HG02943 (cell line): ENCODE data around the gene GRIN2A.

Source experiments
- ATAC-seq: cut with Tn5 transposase; IDR thresholded peaks from one replicate; pipeline ENCODE4 v1.9.1; 2021; ENCODE audit warnings: mild to moderate bottlenecking, low read depth, moderate library complexity; ENCODE audit not compliant: unreplicated experiment

Gene GRIN2A

GRCh38 chr16:9980981-9981380 is 201.2 kb downstream of the GRIN2A start:
- ATAC-seq: no peak

- ATAC-seq: no peak
Measured at GRCh38 chr16:9978160-9978725, 204.0 kb downstream of the GRIN2A start.

- ATAC-seq: no peak
Measured at GRCh38 chr16:9977333-9977897, 204.8 kb downstream of the GRIN2A start.

GRCh38 chr16:9976601-9977000 is 205.6 kb downstream of the GRIN2A start:
- ATAC-seq: no peak

GRCh38 chr16:9971907-9972306 is 210.3 kb downstream of the GRIN2A start:
- no peak for ATAC-seq

- ATAC-seq: no peak
Measured at GRCh38 chr16:9970796-9971195, 211.4 kb downstream of the GRIN2A start.

- no peak for ATAC-seq
Measured at GRCh38 chr16:9970244-9970643, 212.0 kb downstream of the GRIN2A start.

GRCh38 chr16:9969580-9969979 is 212.6 kb downstream of the GRIN2A start:
- no peak for ATAC-seq

- no peak for ATAC-seq
Measured at GRCh38 chr16:9966569-9967157, 215.6 kb downstream of the GRIN2A start.

- no peak for ATAC-seq
Measured at GRCh38 chr16:9965079-9965478, 217.1 kb downstream of the GRIN2A start.

GRCh38 chr16:9964426-9964825 is 217.8 kb downstream of the GRIN2A start:
- no peak for ATAC-seq

- no peak for ATAC-seq
Measured at GRCh38 chr16:9957433-9957832, 224.8 kb downstream of the GRIN2A start.

GRCh38 chr16:9957002-9957401 is 225.2 kb downstream of the GRIN2A start:
- no peak for ATAC-seq

- no peak for ATAC-seq
Measured at GRCh38 chr16:9955677-9956076, 226.6 kb downstream of the GRIN2A start.

- ATAC-seq: no peak
Measured at GRCh38 chr16:9953908-9954570, 228.2 kb downstream of the GRIN2A start.

- no peak for ATAC-seq
Measured at GRCh38 chr16:9950658-9951057, 231.6 kb downstream of the GRIN2A start.

- ATAC-seq: no peak
Measured at GRCh38 chr16:9949396-9949795, 232.8 kb downstream of the GRIN2A start.

GRCh38 chr16:9948933-9949332 is 233.3 kb downstream of the GRIN2A start:
- ATAC-seq: no peak

GRCh38 chr16:9946022-9946720 is 236.1 kb downstream of the GRIN2A start:
- no peak for ATAC-seq

- ATAC-seq: no peak
Measured at GRCh38 chr16:9943121-9943520, 239.1 kb downstream of the GRIN2A start.

GRCh38 chr16:9941245-9941644 is 241.0 kb downstream of the GRIN2A start:
- no peak for ATAC-seq
